A549 (cell line): ENCODE data around the gene MVK. TPM values are rescaled to one million over a fixed set of nuclear protein-coding genes. Genes with fewer than 3 reads are reported as not detected.

ENCODE experiments used
- ATAC-seq, 2 experiments: fragments of 200-7000 bp in 1 of 2; fragments of >200 bp in 1 of 2; cut with Nextera tagmentation in 1 of 2; cut with Tn5 transposase in 1 of 2; 3 replicates each; pipeline versions ENCODE4 v1.8.0 to v1.9.1; 2018 to 2020; ENCODE audit warnings: mild to moderate bottlenecking in 1 of 2, moderate library complexity in 1 of 2
- CTCF ChIA-PET: fragments of 300-600 bp; sonication (Branson Sonifier 250); formaldehyde crosslinking; extraction: SDS; loops from one replicate; lab custom pipeline; 2021; ENCODE audit warnings: antibody characterized with exemption, inconsistent platforms; lab: Yijun Ruan, JAX
- POLR2A ChIA-PET: fragments of 350-600 bp; formaldehyde crosslinking; extraction: SDS; loops from one replicate; lab custom pipeline; 2021; ENCODE audit warnings: antibody characterized with exemption, inconsistent platforms; lab: Yijun Ruan, JAX
- DNase-seq, 2 experiments: peaks; one replicate each; pipeline versions ENCODE4 v3.0.0 to v3.0.0-alpha.2; 2011 to 2016; ENCODE audit warnings: low read depth in 1 of 2, low spot score in 1 of 2
- FAIRE-seq: peaks from 2 replicates; lab custom pipeline; 2011; peaks lifted over from hg19 to GRCh38; lab: Jason Lieb, UNC
- H3K27ac ChIP-seq, 2 experiments: fragments of >200 bp; sonication (Bioruptor Twin); formaldehyde crosslinking; 3 replicates each; pipeline ENCODE4 v1.5.1; 2016 to 2017
- H3K4me1 ChIP-seq: fragments of >200 bp; sonication (Bioruptor Twin); formaldehyde crosslinking; 3 replicates; pipeline ENCODE4 v1.6.1; 2016
- H3K4me2 ChIP-seq: fragments of >200 bp; sonication (Bioruptor Twin); formaldehyde crosslinking; 3 replicates; pipeline ENCODE4 v1.6.1; 2016
- H3K4me3 ChIP-seq: fragments of >200 bp; sonication (Bioruptor Twin); formaldehyde crosslinking; 3 replicates; pipeline ENCODE4 v1.5.1; 2016
- H3K9me3 ChIP-seq: fragments of >200 bp; sonication (Bioruptor Twin); formaldehyde crosslinking; 3 replicates; pipeline ENCODE4 v1.6.1; 2016
- ATOH8 ChIP-seq: fragments of 250-450 bp; sonication (Bioruptor Pico); IDR thresholded peaks from 2 replicates; pipeline ENCODE4 v1.5.0; 2020; ENCODE audit warnings: low read depth, mild to moderate bottlenecking, moderate library complexity
- BCL3 ChIP-seq: fragments of >200 bp; sonication (Bioruptor Twin); formaldehyde crosslinking; IDR thresholded peaks from 3 replicates; pipeline ENCODE4 v1.6.1; 2016
- CEBPB ChIP-seq, 2 experiments: fragments of >200 bp in 1 of 2; sonication (Bioruptor Twin) in 1 of 2; formaldehyde crosslinking in 1 of 2; IDR thresholded peaks; 2 replicates each; pipeline ENCODE4 v1.6.1; 2012 to 2016
- CHD2 ChIP-seq: fragments of 150-350 bp; IDR thresholded peaks from 2 replicates; pipeline ENCODE4 v1.6.1; 2014; ENCODE audit warnings: low read length; ENCODE audit not compliant: partially characterized antibody
- CHD4 ChIP-seq: fragments of 200-600 bp; sonication (generic); IDR thresholded peaks from 2 replicates; pipeline ENCODE4 v1.6.1; 2016; ENCODE audit warnings: antibody characterized with exemption, mild to moderate bottlenecking, borderline replicate concordance
- E2F6 ChIP-seq: IDR thresholded peaks from 2 replicates; pipeline ENCODE4 v1.6.1; 2012; ENCODE audit warnings: low read depth, borderline replicate concordance
- EHF ChIP-seq: fragments of 250-450 bp; sonication (Bioruptor Pico); IDR thresholded peaks from 2 replicates; pipeline ENCODE4 v1.5.0; 2020; ENCODE audit warnings: mild to moderate bottlenecking
- HES2 ChIP-seq: fragments of >200 bp; sonication (Bioruptor Twin); formaldehyde crosslinking; IDR thresholded peaks from 2 replicates; pipeline ENCODE4 v1.6.1; 2016
- MAX ChIP-seq: IDR thresholded peaks from 2 replicates; pipeline ENCODE4 v1.6.1; 2012
- NPAS2 ChIP-seq: fragments of 250-450 bp; sonication (Bioruptor Pico); IDR thresholded peaks from 2 replicates; pipeline ENCODE4 v1.8.0; 2022; ENCODE audit warnings: mild to moderate bottlenecking, moderate library complexity, borderline replicate concordance
- NR3C1 ChIP-seq: fragments of >200 bp; sonication (Bioruptor Twin); formaldehyde crosslinking; IDR thresholded peaks from 3 replicates; pipeline ENCODE4 v1.6.1; 2017
- PHF8 ChIP-seq: fragments of 200-600 bp; sonication (generic); IDR thresholded peaks from 2 replicates; pipeline ENCODE4 v1.6.1; 2016; ENCODE audit warnings: low read depth, mild to moderate bottlenecking, antibody characterized with exemption, moderate library complexity, borderline replicate concordance
- REST ChIP-seq: fragments of 200-600 bp; sonication (generic); IDR thresholded peaks from 2 replicates; pipeline ENCODE4 v1.6.1; 2016; ENCODE audit warnings: antibody characterized with exemption, mild to moderate bottlenecking, moderate library complexity
- RFX5 ChIP-seq: fragments of 450-650 bp; IDR thresholded peaks from 2 replicates; pipeline ENCODE4 v1.7.1; 2014; ENCODE audit warnings: antibody characterized with exemption, mild to moderate bottlenecking, moderate library complexity
- RNF2 ChIP-seq: fragments of 200-600 bp; sonication (generic); IDR thresholded peaks from 2 replicates; pipeline ENCODE4 v1.6.1; 2016; ENCODE audit warnings: low read depth, mild to moderate bottlenecking, antibody characterized with exemption, moderate library complexity, borderline replicate concordance
- SREBF2 ChIP-seq: fragments of 450-650 bp; IDR thresholded peaks from 2 replicates; pipeline ENCODE4 v1.6.1; 2014; ENCODE audit warnings: mild to moderate bottlenecking, moderate library complexity
- USF2 ChIP-seq: fragments of 450-650 bp; IDR thresholded peaks from 2 replicates; pipeline ENCODE4 v1.6.1; 2014; ENCODE audit warnings: antibody characterized with exemption
- ZSCAN20 ChIP-seq: fragments of 250-450 bp; sonication (Bioruptor Pico); IDR thresholded peaks from 2 replicates; pipeline ENCODE4 v1.8.0; 2022; ENCODE audit warnings: mild to moderate bottlenecking, moderate library complexity
- WGBS: methylation state at CpG from one replicate; pipeline ENCODE4 v1.1.6; 2017; ENCODE audit errors: missing lambda C conversion rate; 5-methylcytosine and 5-hydroxymethylcytosine counted together
- polyA plus RNA-seq, 4 experiments: library from polyadenylated mRNA; depleted of rRNA in 3 of 4; stranded (reverse); fragments of >200 nt; fragmentation: RNase III in 1 of 4; extraction: RNeasy Plus Mini Kit Qiagen cat#74134 plus additional on column Dnase treatment in 1 of 4; gene quantifications; 2 replicates in 3 of 4; 3 replicates in 1 of 4; pipeline ENCODE4 v1.2.3, GENCODE V29; 2011 to 2017

Gene MVK
- polyA plus RNA-seq, 2 of the 4 experiments (the other 2 are of a cell fraction), result 5.9 to 14.8 TPM

GRCh38 chr12:109573029-109573913 is at the start of gene MVK, which contains the start of gene MMAB (continued):
- peak; percentile 33; the same call in 1 of the 2 replicates for TF ChIP-seq REST
- TF ChIP-seq SREBF2, result no peak
- peak; percentile 64 for TF ChIP-seq RFX5
- peak; percentile 94 for TF ChIP-seq E2F6
- TF ChIP-seq PHF8, result peak; percentile 91
- TF ChIP-seq RNF2, result no peak
- peak; percentile 99 for TF ChIP-seq MAX

GRCh38 chr12:109524466-109525278 is 48.9 kb upstream of the MVK start:
- H3K4me3 ChIP-seq, result no peak overlapping the region
- H3K27ac ChIP-seq, result no peak overlapping the region
- no peaks in the 10 kb centered on the region for H3K4me1 ChIP-seq
- ChIA-PET POLR2A (interaction anchor here (1.2 kb wide), 1 partner anchor 49 kb away, joined by 3 read pairs; the partner anchor contains the start of genes MMAB and MVK), CTCF (interaction anchor here (0.9 to 12.0 kb wide), 7 partner anchors 8 to 251 kb away, joined by 3 to 167 read pairs (median 4); no protein-coding TSS in a partner anchor)
- no peak overlapping the region for H3K4me2 ChIP-seq
- 92% methylated on average over 26 of the region's 26 CpGs for WGBS
- DNase-seq (no peak), FAIRE-seq (no peak), ATAC-seq (no peak)
- no peaks in the 10 kb centered on the region for H3K9me3 ChIP-seq
- TF ChIP-seq EHF (CRISPR knock-in tag) (no peak), CHD4 (no peak), E2F6 (no peak), NR3C1 (no peak), CEBPB (IDR thresholded peaks at IDR 0.05) (no peak), ZSCAN20 (CRISPR knock-in tag) (no peak), USF2 (no peak), HES2 (no peak), ATOH8 (CRISPR knock-in tag) (no peak), CHD2 (no peak), BCL3 (no peak), NPAS2 (CRISPR knock-in tag) (no peak)
